Measurements from ENCODE around the gene C19orf44.

DNA sequence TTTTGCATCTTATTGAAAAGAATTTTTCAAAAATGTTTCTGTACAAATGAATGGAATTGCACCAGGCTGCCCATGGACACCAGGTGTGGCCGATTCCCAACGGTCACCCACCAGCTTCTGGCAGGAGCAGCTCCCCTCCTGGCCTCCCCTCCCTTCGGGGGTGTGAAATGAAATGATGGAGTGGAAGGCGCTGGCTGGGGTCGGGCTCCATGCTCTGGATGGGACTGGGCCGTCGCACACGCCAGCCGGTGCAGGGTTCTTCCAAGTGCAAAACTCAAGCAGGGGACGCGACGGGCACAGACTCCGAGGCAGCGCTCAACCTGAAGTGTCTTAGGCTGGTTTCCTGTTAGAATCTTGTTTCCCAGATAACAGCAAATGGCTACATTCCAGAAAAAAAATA, 21.9 kb downstream of the C19orf44 start:
- TF ChIP-seq FOXK2 (IDR thresholded peaks at IDR 0.05), result no peak
- no peak for TF ChIP-seq ELF4 (IDR thresholded peaks at IDR 0.05)
- TF ChIP-seq ARNT (IDR thresholded peaks at IDR 0.05), result no peak
- TF ChIP-seq PKNOX1 (IDR thresholded peaks at IDR 0.05), result no peak
- TF ChIP-seq LEF1 (IDR thresholded peaks at IDR 0.05; ENCODE audit: borderline replicate concordance), result no peak
- no peak for TF ChIP-seq L3MBTL2 (conservative IDR thresholded peaks at IDR 0.05)
- TF ChIP-seq SUZ12 (IDR thresholded peaks at IDR 0.05), result no peak
- no peak for TF ChIP-seq BHLHE40 (IDR thresholded peaks at IDR 0.05; ENCODE audit: borderline replicate concordance)
- TF ChIP-seq ZNF384 (IDR thresholded peaks at IDR 0.05), result no peak
